Measurements from ENCODE around the gene LRFN4.

Gene LRFN4

GRCh38 chr11:66881451-66881835, 24.6 kb downstream of the LRFN4 start:
- no peak for ATAC-seq
- TF ChIP-seq PATZ1 (CRISPR knock-in tag; IDR thresholded peaks at IDR 0.05; ENCODE audit: borderline replicate concordance), result no peak
- TF ChIP-seq PPARA (CRISPR knock-in tag; IDR thresholded peaks at IDR 0.05; ENCODE audit: borderline replicate concordance), result no peak
- no peak for TF ChIP-seq ZC3H10 (CRISPR knock-in tag; IDR thresholded peaks at IDR 0.05)
- no peak for TF ChIP-seq CSRNP3 (CRISPR knock-in tag; IDR thresholded peaks at IDR 0.05)
- TF ChIP-seq ISL1 (CRISPR knock-in tag; IDR thresholded peaks at IDR 0.05), result no peak
- no peak for TF ChIP-seq GLIS3 (CRISPR knock-in tag; IDR thresholded peaks at IDR 0.05)
- no peak for TF ChIP-seq ZNF70 (CRISPR knock-in tag; IDR thresholded peaks at IDR 0.05)
- TF ChIP-seq, protein P1, sequence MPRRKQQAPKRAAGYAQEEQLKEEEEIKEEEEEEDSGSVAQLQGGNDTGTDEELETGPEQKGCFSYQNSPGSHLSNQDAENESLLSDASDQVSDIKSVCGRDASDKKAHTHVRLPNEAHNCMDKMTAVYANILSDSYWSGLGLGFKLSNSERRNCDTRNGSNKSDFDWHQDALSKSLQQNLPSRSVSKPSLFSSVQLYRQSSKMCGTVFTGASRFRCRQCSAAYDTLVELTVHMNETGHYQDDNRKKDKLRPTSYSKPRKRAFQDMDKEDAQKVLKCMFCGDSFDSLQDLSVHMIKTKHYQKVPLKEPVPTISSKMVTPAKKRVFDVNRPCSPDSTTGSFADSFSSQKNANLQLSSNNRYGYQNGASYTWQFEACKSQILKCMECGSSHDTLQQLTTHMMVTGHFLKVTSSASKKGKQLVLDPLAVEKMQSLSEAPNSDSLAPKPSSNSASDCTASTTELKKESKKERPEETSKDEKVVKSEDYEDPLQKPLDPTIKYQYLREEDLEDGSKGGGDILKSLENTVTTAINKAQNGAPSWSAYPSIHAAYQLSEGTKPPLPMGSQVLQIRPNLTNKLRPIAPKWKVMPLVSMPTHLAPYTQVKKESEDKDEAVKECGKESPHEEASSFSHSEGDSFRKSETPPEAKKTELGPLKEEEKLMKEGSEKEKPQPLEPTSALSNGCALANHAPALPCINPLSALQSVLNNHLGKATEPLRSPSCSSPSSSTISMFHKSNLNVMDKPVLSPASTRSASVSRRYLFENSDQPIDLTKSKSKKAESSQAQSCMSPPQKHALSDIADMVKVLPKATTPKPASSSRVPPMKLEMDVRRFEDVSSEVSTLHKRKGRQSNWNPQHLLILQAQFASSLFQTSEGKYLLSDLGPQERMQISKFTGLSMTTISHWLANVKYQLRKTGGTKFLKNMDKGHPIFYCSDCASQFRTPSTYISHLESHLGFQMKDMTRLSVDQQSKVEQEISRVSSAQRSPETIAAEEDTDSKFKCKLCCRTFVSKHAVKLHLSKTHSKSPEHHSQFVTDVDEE (CRISPR knock-in tag; IDR thresholded peaks at IDR 0.05), result no peak

DNA sequence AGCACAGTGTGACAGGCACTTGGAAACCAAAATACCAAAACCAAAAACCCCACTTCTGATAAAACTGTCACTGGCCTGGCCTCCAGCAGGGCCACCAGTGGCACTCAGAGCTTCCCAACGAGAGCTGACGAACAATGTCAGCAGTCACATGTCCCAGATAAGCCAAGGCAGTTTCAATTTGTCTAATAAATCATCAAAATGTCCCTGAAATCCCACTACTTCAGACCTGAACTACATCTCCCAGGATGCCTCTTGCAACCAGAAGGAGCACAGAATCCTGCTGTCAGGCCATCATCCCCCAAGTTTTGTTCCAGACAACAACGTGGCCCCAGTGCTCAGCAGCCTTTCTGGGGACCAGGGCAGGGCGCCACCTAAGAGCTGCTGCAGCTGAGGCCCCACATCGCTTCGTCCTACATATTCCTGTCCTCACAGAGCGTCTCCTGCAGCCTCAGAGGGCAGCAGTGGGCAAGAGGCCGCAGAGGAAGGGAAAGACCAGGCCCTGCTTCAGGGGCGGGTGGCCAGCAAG, 25.1 kb downstream of the LRFN4 start:
- TF ChIP-seq ZNF70 (CRISPR knock-in tag; IDR thresholded peaks at IDR 0.05), result no peak
- no peak for TF ChIP-seq RARB (CRISPR knock-in tag; IDR thresholded peaks at IDR 0.05)
- no peak for TF ChIP-seq ESRRG (CRISPR knock-in tag; IDR thresholded peaks at IDR 0.05)
- no peak for TF ChIP-seq CSDC2 (CRISPR knock-in tag; IDR thresholded peaks at IDR 0.05)
- TF ChIP-seq ARNTL (CRISPR knock-in tag; IDR thresholded peaks at IDR 0.05; ENCODE audit: borderline replicate concordance, low read depth), result no peak
- TF ChIP-seq, protein P1 (CRISPR knock-in tag; IDR thresholded peaks at IDR 0.05), result no peak
- TF ChIP-seq ZC3H10 (CRISPR knock-in tag; IDR thresholded peaks at IDR 0.05), result no peak
- no peak for TF ChIP-seq BACH2 (CRISPR knock-in tag; IDR thresholded peaks at IDR 0.05; ENCODE audit: borderline replicate concordance)
- TF ChIP-seq ISL1 (CRISPR knock-in tag; IDR thresholded peaks at IDR 0.05), result no peak
- no peak for TF ChIP-seq SNAI2 (CRISPR knock-in tag; IDR thresholded peaks at IDR 0.05)
- TF ChIP-seq ZNF8 (CRISPR knock-in tag; IDR thresholded peaks at IDR 0.05), result no peak
- TF ChIP-seq POU6F1 (CRISPR knock-in tag; IDR thresholded peaks at IDR 0.05; ENCODE audit: borderline replicate concordance, low read depth), result no peak
- TF ChIP-seq TCF4 (CRISPR knock-in tag; IDR thresholded peaks at IDR 0.05; ENCODE audit: borderline replicate concordance), result no peak
- TF ChIP-seq ZNF565 (CRISPR knock-in tag; conservative IDR thresholded peaks at IDR 0.05; ENCODE audit: low read depth), result no peak
- no peak for TF ChIP-seq CSRNP3 (CRISPR knock-in tag; IDR thresholded peaks at IDR 0.05)
- TF ChIP-seq PPARA (CRISPR knock-in tag; IDR thresholded peaks at IDR 0.05; ENCODE audit: borderline replicate concordance), result no peak
- no peak for TF ChIP-seq CREB5 (CRISPR knock-in tag; IDR thresholded peaks at IDR 0.05; ENCODE audit: low read depth)
- TF ChIP-seq ZFP30 (CRISPR knock-in tag; IDR thresholded peaks at IDR 0.05), result no peak
- TF ChIP-seq PATZ1 (CRISPR knock-in tag; IDR thresholded peaks at IDR 0.05; ENCODE audit: borderline replicate concordance), result no peak
- no peak for ATAC-seq

Data from SK-N-SH treated with all-trans-retinoic acid at 6 μM for 48 hours (cell line).